ENCODE measurements around the gene CCDC175.

CCDC175 gene

DNA sequence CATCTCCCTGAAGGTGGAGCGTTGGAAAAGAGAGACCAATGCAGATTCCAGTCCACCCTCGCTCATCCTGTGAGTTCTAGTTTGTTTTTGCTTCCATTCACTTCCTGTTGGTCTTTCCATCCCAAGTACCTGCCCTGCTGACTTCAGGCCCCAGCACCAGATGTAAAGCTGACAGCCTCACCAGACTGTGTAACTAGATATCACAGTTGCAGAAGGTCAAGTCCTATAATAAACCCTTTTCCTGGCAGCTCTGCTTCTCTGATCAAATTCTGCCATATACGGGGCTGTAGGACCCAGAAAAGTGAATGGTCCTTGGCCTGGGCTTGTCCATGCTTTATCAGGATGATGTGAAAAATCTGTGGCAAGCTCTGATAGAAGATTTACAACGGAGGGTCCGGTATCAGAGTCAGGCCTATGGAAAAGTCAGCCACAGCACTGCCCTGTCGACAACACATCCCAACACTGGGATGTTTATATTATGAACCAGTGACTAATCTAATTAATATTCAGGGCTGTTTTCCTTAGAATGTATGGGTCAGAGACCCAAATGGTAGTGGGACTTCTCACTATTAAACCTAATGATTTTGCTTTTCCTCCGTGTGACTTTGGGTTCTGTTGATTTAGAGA lies 42.1 kb downstream of the CCDC175 start:
- no peak overlapping the region for H3K27ac ChIP-seq (ENCODE audit: low read length, poor library complexity, severe bottlenecking)
- no peak overlapping the region for H3K23ac ChIP-seq (ENCODE audit: low read length in 2 of 2)
- H3K4me2 ChIP-seq (ENCODE audit: low read length, poor library complexity, severe bottlenecking) = no peak overlapping the region

DNA sequence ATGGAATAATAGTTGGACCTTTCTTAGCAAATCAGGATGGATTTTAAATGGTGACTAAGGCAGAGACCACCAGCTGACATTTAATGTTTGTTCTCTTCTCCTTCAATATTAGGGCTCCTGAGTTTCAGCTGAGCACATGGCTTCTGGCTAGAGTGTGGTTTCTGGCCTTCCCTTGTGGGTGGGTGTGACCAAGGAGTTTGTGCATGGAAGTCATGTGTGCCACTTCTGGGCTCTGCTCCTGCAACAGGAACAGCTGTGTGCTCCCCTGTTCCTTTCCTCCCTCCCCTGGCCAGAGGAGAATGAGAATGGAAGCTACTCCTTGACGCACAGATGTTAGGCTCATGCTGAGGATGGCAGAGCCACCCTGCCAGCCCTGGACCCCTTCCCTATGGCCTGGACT lies 44.2 kb downstream of the CCDC175 start:
- no peak overlapping the region for H2BK5ac ChIP-seq (ENCODE audit: low read depth, low read length, poor library complexity, severe bottlenecking)
- H3K36me3 ChIP-seq (ENCODE audit: control insufficient read depth in 1 of 2, insufficient read depth in 2 of 2, low read depth in 1 of 2, low read length in 2 of 2) = no peaks in the 10 kb centered on the region
- H4K91ac ChIP-seq (ENCODE audit: low read length) = no peak overlapping the region
- H4K8ac ChIP-seq (ENCODE audit: low read length) = no peak overlapping the region
- H3K79me1 ChIP-seq (replicated peaks; ENCODE audit: low read length, poor library complexity, severe bottlenecking) = no peaks in the 10 kb centered on the region
- no peak overlapping the region for H3K4me2 ChIP-seq (ENCODE audit: low read length, poor library complexity, severe bottlenecking)
- H2AK5ac ChIP-seq (ENCODE audit: low read length, severe bottlenecking) = no peak overlapping the region
- peak overlapping the region in 1 of 2 experiments; percentile 53 for H3K14ac ChIP-seq (ENCODE audit: low read length in 2 of 2)
- WGBS = 96% methylated on average over 1 of the region's 1 CpG
- no peaks in the 10 kb centered on the region for H3K27me3 ChIP-seq (ENCODE audit: control insufficient read depth in 1 of 2, insufficient read depth in 1 of 2, low read length in 2 of 2)
- no peak overlapping the region for H3K23ac ChIP-seq (ENCODE audit: low read length in 2 of 2)
- no peak overlapping the region for H2BK120ac ChIP-seq (ENCODE audit: low read depth, low read length)
- H3K4me1 ChIP-seq (ENCODE audit: control insufficient read depth, insufficient read depth, low read depth, low read length) = no peaks in the 10 kb centered on the region
- peak overlapping the region in 1 of 2 experiments; percentile 54 for H2BK12ac ChIP-seq (ENCODE audit: low read length in 2 of 2)
- H3K4me3 ChIP-seq (ENCODE audit: insufficient read depth in 1 of 2, low read depth in 1 of 2, low read length in 2 of 2) = no peak overlapping the region
- DNase-seq = no peak
- H3K27ac ChIP-seq (ENCODE audit: low read length, poor library complexity, severe bottlenecking) = no peak overlapping the region
- no peak overlapping the region for H3K4ac ChIP-seq (ENCODE audit: low read depth in 1 of 2, low read length in 2 of 2)
- H3K9ac ChIP-seq (ENCODE audit: low read length) = no peak overlapping the region
- no peak overlapping the region for H2BK15ac ChIP-seq (ENCODE audit: low read depth, poor library complexity, severe bottlenecking)
- H2AFZ ChIP-seq (ENCODE audit: low read depth, low read length) = no peak overlapping the region
- peak overlapping the region in 1 of 2 experiments; percentile 26 for H3K18ac ChIP-seq (ENCODE audit: low read depth in 1 of 2, low read length in 2 of 2)
- H3K9me3 ChIP-seq (ENCODE audit: control insufficient read depth, low read length) = peaks cover 9% of the 10 kb centered on the region

More for the DNA sequence above, 42.1 kb downstream of the CCDC175 start:
- no peak overlapping the region for H3K4ac ChIP-seq (ENCODE audit: low read depth in 1 of 2, low read length in 2 of 2)
- H2BK120ac ChIP-seq (ENCODE audit: low read depth, low read length) = no peak overlapping the region
- H3K4me3 ChIP-seq (ENCODE audit: insufficient read depth in 1 of 2, low read depth in 1 of 2, low read length in 2 of 2) = no peak overlapping the region
- no peaks in the 10 kb centered on the region for H3K9me3 ChIP-seq (ENCODE audit: control insufficient read depth, low read length)
- no peak overlapping the region for H2BK5ac ChIP-seq (ENCODE audit: low read depth, low read length, poor library complexity, severe bottlenecking)
- H3K36me3 ChIP-seq (ENCODE audit: control insufficient read depth in 1 of 2, insufficient read depth in 2 of 2, low read depth in 1 of 2, low read length in 2 of 2) = no peaks in the 10 kb centered on the region
- H2BK15ac ChIP-seq (ENCODE audit: low read depth, poor library complexity, severe bottlenecking) = no peak overlapping the region
- peak; percentile 45 for DNase-seq
- H3K9ac ChIP-seq (ENCODE audit: low read length) = no peak overlapping the region
- H3K27me3 ChIP-seq (ENCODE audit: control insufficient read depth in 1 of 2, insufficient read depth in 1 of 2, low read length in 2 of 2) = no peaks in the 10 kb centered on the region
- 64% methylated on average over 4 of the region's 7 CpGs for WGBS
- no peak overlapping the region for H3K18ac ChIP-seq (ENCODE audit: low read depth in 1 of 2, low read length in 2 of 2)
- no peaks in the 10 kb centered on the region for H3K4me1 ChIP-seq (ENCODE audit: control insufficient read depth, insufficient read depth, low read depth, low read length)
- H4K91ac ChIP-seq (ENCODE audit: low read length) = no peak overlapping the region
- H2BK12ac ChIP-seq (ENCODE audit: low read length in 2 of 2) = no peak overlapping the region
- no peak overlapping the region for H2AK5ac ChIP-seq (ENCODE audit: low read length, severe bottlenecking)
- no peak overlapping the region for H2AFZ ChIP-seq (ENCODE audit: low read depth, low read length)
- no peak overlapping the region for H4K8ac ChIP-seq (ENCODE audit: low read length)
- H3K14ac ChIP-seq (ENCODE audit: low read length in 2 of 2) = no peak overlapping the region
- no peaks in the 10 kb centered on the region for H3K79me1 ChIP-seq (replicated peaks; ENCODE audit: low read length, poor library complexity, severe bottlenecking)

DNA sequence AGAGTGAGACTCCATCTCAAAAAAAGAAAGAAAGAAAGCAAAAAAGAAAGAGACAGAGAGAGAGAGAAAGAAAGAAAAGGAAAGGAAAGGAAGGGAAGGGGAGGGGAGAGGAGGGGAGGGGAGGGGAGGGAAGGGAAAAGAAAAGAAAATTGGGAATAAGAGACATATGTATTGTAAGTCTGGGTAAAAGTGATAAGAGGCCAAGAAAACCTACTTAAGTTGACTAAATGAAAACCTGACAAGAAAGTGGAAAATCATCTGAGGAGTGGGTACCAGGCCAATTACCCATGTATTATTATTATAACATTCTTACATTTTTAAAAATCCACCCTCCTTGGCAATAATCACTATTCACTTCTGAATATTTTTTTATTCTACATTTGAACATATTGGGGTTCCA lies 46.3 kb downstream of the CCDC175 start:
- no peak overlapping the region for H2BK120ac ChIP-seq (ENCODE audit: low read depth, low read length)
- H3K79me1 ChIP-seq (replicated peaks; ENCODE audit: low read length, poor library complexity, severe bottlenecking) = no peaks in the 10 kb centered on the region
- H3K9me3 ChIP-seq (ENCODE audit: control insufficient read depth, low read length) = peaks cover 14% of the 10 kb centered on the region
- H4K8ac ChIP-seq (ENCODE audit: low read length) = no peak overlapping the region
- no peak overlapping the region for H3K18ac ChIP-seq (ENCODE audit: low read depth in 1 of 2, low read length in 2 of 2)
- H3K27me3 ChIP-seq (ENCODE audit: control insufficient read depth in 1 of 2, insufficient read depth in 1 of 2, low read length in 2 of 2) = no peaks in the 10 kb centered on the region
- no peak overlapping the region for H3K4me3 ChIP-seq (ENCODE audit: insufficient read depth in 1 of 2, low read depth in 1 of 2, low read length in 2 of 2)
- H3K4me1 ChIP-seq (ENCODE audit: control insufficient read depth, insufficient read depth, low read depth, low read length) = no peaks in the 10 kb centered on the region
- no peak overlapping the region for H4K91ac ChIP-seq (ENCODE audit: low read length)
- H3K4ac ChIP-seq (ENCODE audit: low read depth in 1 of 2, low read length in 2 of 2) = no peak overlapping the region
- DNase-seq = no peak
- no peak overlapping the region for H2BK15ac ChIP-seq (ENCODE audit: low read depth, poor library complexity, severe bottlenecking)
- no peak overlapping the region for H2AK5ac ChIP-seq (ENCODE audit: low read length, severe bottlenecking)
- no peak overlapping the region for H3K14ac ChIP-seq (ENCODE audit: low read length in 2 of 2)
- H3K23ac ChIP-seq (ENCODE audit: low read length in 2 of 2) = no peak overlapping the region
- no peak overlapping the region for H3K27ac ChIP-seq (ENCODE audit: low read length, poor library complexity, severe bottlenecking)
- H2BK12ac ChIP-seq (ENCODE audit: low read length in 2 of 2) = no peak overlapping the region
- H2AFZ ChIP-seq (ENCODE audit: low read depth, low read length) = no peak overlapping the region
- no peak overlapping the region for H2BK5ac ChIP-seq (ENCODE audit: low read depth, low read length, poor library complexity, severe bottlenecking)
- H3K9ac ChIP-seq (ENCODE audit: low read length) = no peak overlapping the region
- H3K4me2 ChIP-seq (ENCODE audit: low read length, poor library complexity, severe bottlenecking) = no peak overlapping the region
- no peaks in the 10 kb centered on the region for H3K36me3 ChIP-seq (ENCODE audit: control insufficient read depth in 1 of 2, insufficient read depth in 2 of 2, low read depth in 1 of 2, low read length in 2 of 2)

DNA sequence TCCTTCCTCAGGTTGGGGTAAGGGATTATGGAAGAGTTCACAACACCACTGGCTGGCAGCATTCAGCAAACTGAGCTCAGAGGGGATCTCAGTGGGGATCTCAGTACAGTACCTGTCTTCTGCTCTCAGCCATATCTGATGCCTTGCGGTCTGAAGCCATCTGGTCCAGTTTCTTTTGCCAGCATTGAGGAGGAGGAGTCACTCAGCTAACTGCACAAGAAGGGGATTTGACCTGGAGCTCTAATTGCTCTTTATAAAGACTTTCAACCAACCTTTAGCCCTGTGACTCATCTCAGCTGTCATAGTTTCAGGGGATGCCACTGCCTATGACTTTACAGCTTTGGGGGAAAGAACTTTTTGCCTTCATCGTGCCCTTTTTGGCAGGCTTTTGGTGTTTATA lies 47.4 kb downstream of the CCDC175 start:
- H3K27me3 ChIP-seq (ENCODE audit: control insufficient read depth in 1 of 2, insufficient read depth in 1 of 2, low read length in 2 of 2) = peaks cover 0 to 4% of the 10 kb centered on the region in 2 experiments
- no peak overlapping the region for H3K4ac ChIP-seq (ENCODE audit: low read depth in 1 of 2, low read length in 2 of 2)
- no peak overlapping the region for H3K9ac ChIP-seq (ENCODE audit: low read length)
- H2BK12ac ChIP-seq (ENCODE audit: low read length in 2 of 2) = no peak overlapping the region
- no peak overlapping the region for H2BK5ac ChIP-seq (ENCODE audit: low read depth, low read length, poor library complexity, severe bottlenecking)
- no peak overlapping the region for H2BK120ac ChIP-seq (ENCODE audit: low read depth, low read length)
- no peak overlapping the region for H2AFZ ChIP-seq (ENCODE audit: low read depth, low read length)
- H3K4me1 ChIP-seq (ENCODE audit: control insufficient read depth, insufficient read depth, low read depth, low read length) = no peaks in the 10 kb centered on the region
- no peak overlapping the region for H3K4me2 ChIP-seq (ENCODE audit: low read length, poor library complexity, severe bottlenecking)
- DNase-seq = no peak
- H3K23ac ChIP-seq (ENCODE audit: low read length in 2 of 2) = no peak overlapping the region
- H3K18ac ChIP-seq (ENCODE audit: low read depth in 1 of 2, low read length in 2 of 2) = peak overlapping the region in 1 of 2 experiments; percentile 24
- H2BK15ac ChIP-seq (ENCODE audit: low read depth, poor library complexity, severe bottlenecking) = no peak overlapping the region
- H3K14ac ChIP-seq (ENCODE audit: low read length in 2 of 2) = peak overlapping the region in 1 of 2 experiments; percentile 48
- no peak overlapping the region for H4K8ac ChIP-seq (ENCODE audit: low read length)
- 95% methylated on average over 1 of the region's 2 CpGs for WGBS
- no peak overlapping the region for H2AK5ac ChIP-seq (ENCODE audit: low read length, severe bottlenecking)
- no peak overlapping the region for H4K91ac ChIP-seq (ENCODE audit: low read length)
- no peak overlapping the region for H3K27ac ChIP-seq (ENCODE audit: low read length, poor library complexity, severe bottlenecking)
- H3K9me3 ChIP-seq (ENCODE audit: control insufficient read depth, low read length) = peaks cover 14% of the 10 kb centered on the region
- no peaks in the 10 kb centered on the region for H3K79me1 ChIP-seq (replicated peaks; ENCODE audit: low read length, poor library complexity, severe bottlenecking)
- H3K4me3 ChIP-seq (ENCODE audit: insufficient read depth in 1 of 2, low read depth in 1 of 2, low read length in 2 of 2) = no peak overlapping the region
- H3K36me3 ChIP-seq (ENCODE audit: control insufficient read depth in 1 of 2, insufficient read depth in 2 of 2, low read depth in 1 of 2, low read length in 2 of 2) = no peaks in the 10 kb centered on the region
